HG02610 (cell line): Measurements from ENCODE around the gene MT3.

Source experiments
- ATAC-seq: cut with Tn5 transposase; IDR thresholded peaks from one replicate; pipeline ENCODE4 v1.9.1; 2021; ENCODE audit warnings: mild to moderate bottlenecking, moderate library complexity; ENCODE audit not compliant: unreplicated experiment

Gene MT3

DNA sequence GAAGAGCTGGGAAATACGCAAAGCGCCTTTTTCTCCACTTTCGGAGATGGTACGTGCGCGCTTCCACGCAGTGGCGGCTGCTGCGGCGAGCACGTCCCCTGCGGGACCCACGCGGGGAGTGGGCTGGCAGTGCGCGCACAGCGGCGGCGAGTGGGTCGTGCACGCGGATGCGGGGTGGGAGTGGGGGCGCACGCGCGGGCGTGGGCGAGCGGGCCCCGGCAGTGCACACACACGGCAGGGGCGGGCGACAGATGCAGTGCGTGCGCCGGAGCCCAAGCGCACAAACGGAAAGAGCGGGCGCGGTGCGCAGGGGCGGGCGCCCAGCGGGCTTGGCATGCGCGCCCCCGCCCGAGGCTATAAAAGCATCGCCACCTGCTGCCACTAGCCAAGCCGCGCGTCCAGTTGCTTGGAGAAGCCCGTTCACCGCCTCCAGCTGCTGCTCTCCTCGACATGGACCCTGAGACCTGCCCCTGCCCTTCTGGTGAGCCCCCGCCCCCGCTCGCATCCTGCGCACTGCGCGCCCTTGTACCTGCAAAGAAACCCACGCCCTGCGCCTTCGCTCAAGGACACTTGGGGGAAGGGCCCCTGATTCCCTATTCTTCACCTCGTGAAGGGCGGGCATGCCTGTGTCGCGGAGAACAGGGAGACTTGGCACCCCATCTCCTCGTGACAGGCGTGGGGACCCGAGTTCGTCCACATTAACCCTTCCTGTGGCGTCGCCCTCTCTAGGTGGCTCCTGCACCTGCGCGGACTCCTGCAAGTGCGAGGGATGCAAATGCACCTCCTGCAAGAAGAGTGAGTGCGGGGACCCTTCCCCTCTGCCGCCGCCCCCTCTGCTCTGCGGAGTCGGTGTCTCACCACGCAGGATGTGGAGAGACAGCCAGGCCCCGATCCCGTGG, at the start of gene MT3:
MT3 (plus strand) TSS at position 388 of the 899 bp plus-strand sequence; CDS start at position 451, 63 bp downstream.
- no peak for ATAC-seq

DNA sequence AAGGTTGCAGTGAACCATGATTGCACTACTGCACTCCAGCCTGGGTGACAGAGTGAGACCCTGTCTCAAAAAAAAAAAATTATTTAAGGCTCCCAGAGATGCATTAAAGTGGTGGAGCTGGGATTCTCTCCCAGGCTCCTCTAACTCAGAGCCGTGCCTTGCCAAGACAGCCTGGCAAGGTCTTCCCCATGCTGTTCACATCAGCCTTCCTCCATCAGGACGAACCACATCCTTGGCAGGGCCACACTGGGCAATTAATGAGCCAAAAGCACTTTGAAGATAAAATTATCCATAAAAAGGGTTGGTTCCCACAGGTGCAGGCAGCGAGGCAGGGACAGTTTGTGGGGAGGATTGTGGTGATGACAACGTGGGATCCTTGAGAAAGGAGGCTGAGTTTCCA, 49.7 kb upstream of the MT3 start:
- ATAC-seq: no peak

DNA sequence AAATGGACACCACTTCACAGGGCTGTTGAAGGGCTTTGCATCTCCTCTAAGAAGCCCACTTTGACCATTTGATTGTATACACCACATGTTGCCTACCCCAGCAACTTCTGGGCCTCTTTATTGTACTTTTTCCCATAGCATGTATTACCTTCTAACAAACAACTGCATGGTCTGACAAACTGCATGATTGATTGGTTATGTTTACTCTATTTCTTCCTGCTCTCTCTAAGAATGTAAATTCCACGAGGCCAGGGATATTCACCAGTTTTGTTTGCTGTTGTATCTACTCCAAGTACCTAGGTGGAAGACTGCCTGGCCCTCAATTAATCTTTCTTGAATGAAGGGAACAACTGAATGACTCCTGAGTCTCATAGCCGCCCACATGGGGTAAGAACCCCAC, 47.3 kb upstream of the MT3 start:
- ATAC-seq: no peak

DNA sequence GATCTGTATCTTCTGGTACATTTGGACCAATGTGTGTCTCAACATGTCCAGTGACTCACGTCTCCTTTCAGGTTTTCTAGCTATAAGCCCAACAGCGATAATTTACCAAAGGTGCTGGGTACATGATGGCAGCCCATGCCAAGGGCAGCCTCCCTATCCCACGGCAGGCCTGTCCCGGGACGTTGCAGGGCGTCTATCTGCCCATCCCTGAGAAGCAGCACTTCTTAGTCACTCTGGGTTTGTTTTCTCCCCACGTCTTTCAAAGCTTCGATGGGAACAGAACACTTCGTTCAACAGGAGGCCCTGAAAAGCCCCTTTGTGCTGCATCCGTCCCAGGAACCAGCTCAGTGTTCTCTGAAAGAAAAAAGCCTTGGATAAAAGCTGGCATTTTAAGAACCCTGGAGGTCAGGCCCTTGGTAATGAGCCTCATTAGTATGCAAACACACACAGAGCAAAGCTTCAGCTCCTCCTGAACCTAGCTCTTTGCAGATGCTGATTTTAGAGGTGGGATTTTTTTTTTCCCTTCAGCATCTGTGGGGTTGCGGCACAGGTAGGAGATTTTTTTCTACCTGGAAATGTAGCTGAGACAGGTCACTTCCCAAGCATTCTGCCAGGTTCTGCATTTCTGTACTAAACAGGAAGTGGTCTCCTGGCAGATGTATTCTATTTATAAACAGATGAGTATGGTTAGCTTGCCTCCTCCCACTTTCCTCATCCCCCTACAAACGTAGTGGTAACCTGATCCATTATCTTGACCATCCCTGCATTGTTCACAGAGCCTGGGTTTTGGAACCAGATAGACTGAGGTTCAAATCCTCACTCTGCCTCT, 42.0 kb upstream of the MT3 start:
- ATAC-seq: no peak

DNA sequence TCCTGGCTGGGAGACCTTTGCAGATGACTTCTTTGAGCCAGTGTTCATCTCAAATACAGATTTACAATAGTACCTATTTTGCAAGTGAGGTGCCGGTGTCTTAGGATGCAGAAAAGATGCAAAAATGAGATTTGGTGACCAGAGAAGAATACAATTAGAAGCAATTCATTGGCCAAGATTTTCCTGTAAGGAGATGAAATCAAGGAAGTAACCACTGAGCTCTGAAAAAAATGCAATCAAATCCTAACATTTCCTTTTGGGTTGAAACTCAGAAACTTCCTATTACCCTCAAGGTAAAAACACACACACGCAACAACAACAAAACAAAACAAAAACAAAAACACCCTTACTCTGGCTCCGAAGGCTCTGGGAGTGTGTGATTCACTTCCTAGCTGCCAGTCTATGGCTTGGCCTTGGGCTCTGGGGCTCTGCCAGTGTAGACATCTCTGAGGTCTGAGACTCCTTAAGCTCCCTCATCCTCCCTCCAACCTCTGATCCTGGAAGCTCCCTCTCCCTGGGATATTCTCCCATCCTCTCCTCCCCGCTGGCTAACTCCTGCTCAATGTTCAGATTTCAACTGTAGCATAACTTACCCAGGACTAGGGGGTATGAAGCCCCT, 41.3 kb upstream of the MT3 start:
- no peak for ATAC-seq

DNA sequence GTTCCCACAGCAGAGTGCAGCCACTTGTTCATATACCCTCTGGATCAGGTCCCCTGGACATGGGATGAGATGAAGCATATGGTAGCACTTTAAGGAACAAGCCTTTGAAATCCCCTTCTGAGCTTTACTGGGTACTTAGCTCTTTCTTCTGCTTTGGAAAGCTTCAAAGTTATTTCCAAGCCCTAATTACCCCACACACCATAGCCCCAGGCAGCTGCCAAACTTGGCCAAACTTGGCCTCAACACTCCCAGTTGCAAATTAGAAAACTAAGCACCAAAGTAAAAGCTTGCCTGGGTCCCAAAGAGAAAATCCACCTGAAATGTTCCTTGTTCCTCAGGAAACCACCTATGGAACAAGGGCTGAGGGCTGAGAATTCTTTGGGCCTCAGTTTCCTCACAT, 40.2 kb upstream of the MT3 start:
- ATAC-seq: no peak

DNA sequence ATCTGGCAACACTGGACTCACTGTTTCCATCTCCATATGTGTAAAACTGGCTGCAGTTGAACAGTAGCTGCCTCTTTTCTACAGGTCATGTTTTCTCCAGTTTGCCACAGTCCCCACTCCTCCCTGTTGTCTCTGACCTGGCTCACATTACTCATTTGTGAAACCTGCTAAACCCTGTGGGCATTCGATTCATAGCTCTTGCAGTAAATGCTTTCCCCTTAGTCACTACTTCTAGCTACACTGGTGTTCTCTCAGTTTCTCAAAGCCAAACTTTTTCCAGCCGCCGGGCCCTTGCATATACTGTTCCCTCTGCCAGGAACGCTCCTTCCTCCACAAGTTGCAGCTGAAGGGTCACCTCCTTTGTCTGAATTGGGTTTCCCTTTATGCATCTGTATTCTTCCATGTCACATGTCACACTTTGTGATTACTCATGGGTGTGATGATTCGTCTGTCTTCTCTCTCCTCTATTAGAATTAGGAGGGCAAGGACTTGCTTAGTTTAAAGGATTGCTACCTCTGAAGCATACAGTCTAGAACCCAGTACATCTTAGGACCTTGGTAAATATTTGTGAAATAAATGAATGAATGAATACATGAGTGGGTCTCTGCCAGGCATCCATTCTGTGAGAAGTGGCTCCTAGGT, 39.5 kb upstream of the MT3 start:
- ATAC-seq: no peak

DNA sequence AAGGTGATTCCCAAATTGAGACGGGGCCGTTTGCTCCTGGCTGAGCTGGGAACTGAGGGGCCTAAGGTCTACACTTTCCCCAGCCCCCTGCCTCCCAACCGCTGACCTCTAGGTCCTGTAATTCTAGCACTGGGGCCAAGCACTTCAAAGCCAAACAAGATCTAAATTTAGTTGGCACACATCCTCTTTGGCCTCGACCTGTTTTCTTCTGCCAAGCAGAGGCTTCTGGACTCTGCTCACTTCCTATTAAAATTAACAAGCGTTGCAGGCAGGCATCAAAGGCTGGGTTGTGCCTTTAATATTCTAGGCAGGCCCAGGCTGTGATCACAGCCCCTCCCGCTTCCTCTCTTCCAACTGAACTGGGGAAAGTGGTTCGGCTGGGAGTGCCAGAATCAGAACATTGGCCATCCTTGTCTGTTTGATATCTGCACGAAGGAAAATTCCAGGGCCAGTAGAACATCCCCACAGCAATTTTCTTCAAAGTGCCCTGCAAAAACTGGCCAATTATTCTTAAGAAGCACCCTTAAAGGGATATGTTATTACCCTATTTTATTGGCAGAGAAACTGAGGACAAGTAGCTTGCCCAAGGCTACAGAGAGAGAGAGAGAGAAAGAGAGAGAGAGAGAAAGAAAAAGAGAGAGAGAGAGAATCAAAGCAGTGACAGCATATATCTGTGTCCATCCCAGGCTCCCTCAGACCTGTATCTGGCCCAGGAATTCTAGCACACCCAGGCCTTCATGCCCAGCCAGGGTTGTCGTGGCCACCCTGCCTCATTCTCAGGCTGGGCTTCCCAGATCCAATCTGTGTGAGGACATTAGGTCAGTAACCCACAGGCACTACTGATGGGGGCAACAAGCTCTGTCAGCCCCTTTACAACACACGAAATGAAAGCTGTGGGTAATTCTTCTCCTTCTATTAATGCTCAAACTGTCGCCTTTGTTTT, 37.3 kb upstream of the MT3 start:
- ATAC-seq: no peak

DNA sequence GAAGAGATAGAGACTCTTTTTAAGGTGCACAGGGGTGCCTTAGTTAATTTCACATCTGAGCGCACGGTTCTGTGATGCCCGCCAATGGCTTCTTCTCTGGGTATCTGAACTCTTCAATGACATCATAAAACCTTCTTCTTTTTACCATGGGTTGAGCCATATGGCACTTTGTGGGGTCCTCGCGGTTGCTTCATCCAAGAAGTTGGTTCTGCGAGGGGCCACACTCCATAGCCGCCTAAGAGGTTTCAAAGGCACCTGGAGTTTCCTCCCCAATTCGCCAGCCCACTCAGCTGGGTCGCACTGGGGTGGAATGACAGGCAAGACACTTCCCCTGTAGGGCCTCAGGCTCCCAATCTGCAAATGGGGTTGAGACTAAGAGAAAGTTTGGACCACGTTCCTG, 34.9 kb upstream of the MT3 start:
- ATAC-seq: no peak

DNA sequence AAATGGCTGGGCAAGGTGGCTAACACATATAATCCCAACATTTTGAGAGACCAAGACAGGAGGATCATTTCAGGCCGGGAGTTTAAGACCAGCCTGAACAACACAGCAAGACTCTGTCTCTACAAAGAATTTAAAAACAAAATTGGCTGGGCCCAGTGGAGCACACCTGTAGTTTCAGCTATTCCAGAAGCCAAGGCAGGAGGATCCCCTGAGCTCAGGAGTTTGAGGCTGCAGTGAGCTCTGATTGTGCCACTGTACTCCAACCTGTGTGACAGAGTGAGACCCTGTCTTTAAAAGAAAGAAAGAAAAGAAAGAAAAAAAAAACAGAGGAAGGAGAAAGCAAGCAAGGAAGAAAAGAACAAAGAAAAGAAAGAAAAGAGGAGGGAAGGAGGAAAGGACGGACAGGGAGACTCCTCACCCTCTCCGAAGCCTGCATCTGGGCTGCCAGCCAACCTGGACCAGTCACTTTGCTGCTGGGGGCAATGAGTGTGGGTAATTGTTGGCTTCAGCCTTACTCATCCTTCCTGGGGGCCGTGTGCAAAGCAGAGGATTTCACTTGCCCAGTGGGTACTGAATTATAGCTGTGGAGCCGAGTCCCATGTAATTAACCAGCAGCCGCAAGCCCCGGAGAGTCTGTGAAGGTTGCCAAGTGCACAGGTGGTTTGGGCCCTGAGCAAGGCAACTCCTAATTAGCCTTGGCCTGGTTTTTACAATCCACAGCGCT, 31.1 kb upstream of the MT3 start:
- no peak for ATAC-seq

DNA sequence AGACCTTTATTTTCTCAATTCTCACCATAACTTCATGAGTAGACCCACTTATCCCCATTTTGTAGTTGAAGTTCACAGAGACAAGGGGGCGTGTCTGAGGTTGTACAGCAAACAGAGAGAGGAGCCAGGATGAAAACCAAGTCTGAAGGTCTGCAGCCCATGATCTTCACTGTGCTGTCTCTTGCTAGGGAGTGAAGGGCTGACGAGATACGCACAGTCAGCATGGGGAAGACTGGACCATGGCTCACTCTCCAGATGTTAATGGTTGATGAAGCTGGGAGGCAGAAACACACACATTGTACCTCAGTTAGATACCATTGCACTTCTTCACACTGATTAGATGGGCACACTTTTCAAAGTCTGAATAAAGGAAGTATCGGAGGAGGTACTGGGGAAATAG, 30.2 kb upstream of the MT3 start:
- ATAC-seq: no peak

DNA sequence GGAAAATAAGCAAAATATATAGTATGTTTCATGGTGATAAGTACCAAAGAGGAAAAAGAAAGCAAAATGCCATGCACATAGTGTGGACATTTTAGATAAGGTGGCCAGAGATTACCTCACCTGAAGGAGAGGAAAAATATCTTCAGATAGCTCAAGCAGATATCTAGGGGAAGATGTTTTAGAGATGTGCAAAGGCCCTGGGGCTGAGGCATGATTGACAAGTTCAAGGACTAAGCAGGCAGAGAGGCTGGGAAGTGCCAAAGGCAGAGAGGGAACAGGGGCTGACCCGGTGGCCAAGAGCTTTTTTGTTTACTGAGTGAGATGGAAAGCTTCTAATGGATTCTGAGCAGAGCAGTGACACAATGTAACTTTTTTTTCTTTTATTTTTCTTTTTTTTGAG, 28.9 kb upstream of the MT3 start:
- no peak for ATAC-seq

DNA sequence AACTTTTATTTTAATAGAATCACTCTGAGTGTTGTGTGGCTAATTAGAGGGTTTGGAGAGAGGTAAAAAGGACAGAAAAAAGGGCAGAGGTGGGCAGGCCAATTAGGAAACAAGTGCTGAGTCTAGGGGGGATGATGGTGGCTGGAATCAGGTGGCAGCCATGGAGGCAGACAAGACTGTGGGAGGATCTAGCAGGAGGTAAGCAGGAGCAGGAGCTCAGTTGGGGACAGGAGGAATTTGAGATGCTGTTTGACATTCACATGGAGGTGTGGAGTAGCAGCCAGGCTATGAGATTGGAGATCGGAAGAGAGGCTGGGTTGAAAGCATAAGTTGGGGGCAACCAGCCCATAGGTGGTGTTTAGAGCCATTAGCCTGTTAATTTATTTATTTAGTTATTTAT, 28.2 kb upstream of the MT3 start:
- no peak for ATAC-seq

DNA sequence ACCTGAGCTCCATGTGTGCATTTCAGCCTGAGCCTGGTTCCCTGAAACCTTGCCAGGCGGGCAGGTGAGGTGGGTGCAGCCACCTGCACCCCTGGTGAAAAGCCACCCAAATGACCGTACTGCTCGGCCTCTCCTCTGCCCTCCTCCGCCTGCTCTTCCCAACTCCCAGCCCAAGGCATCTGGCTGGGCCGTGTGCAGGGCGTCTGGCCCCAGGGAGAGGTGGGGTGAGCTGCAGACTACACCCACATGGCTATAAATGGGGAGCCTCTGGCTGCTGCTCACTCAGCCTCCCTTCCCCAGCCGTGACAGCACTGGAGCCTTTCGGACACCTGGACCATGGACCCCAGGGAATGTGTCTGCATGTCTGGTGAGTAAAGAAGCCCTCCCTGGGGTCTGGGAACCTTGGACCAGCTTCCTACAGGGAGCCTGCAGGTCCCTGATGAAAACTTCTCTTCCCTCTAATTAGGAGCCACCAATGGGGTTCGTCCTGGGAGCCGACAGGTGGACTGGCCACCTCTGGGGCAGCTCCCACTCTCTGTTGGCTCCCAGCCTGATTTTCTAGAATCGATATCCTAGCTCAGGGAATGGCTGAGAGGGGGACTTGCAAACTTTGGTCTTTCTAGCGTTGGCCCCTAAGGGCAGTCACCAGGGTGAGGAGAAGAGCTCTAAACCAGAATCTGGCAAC, 24.4 kb upstream of the MT3 start, which contains the start of gene MT4:
MT4 (plus strand) TSS at position 281 of the 685 bp plus-strand sequence; CDS start at position 337, 56 bp downstream.
- no peak for ATAC-seq

DNA sequence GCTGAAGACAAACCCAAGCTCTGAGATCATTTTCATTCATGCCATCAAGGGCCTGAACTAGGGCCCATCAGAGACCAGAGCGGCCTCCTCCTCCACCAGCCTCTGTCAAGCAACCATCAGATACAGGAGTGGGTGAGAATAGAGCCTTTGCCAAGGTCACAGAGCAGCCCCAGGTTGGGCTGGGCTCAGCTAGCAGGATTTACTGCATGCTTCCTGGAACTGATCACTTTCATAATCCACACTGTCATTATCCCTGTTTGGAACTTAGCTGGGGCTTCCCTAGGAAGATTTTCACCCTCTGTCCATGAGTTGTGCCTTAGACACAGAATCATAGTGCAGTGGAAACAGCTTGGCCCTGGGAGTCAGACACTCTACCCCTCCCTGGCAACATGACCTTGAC, 19.4 kb upstream of the MT3 start:
- no peak for ATAC-seq

DNA sequence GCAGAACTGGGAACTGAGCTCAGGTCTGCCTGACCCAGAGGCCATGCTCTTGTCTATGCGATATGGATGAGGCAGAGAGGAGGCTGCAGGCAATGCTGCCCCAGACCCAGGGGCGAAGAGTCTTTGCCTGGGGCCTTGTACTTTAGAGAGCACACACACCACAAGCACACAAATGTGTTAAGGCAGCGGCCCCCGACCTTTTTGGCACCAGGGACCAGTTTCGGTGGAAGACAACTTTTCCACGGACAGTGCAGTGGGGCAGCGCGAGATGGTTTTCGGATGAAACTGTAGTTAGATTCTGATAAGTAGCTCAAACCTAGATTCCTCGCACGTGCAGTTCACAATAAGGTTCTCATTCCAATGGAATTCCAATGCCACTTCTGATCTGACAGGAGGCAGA, 17.8 kb upstream of the MT3 start:
- no peak for ATAC-seq

DNA sequence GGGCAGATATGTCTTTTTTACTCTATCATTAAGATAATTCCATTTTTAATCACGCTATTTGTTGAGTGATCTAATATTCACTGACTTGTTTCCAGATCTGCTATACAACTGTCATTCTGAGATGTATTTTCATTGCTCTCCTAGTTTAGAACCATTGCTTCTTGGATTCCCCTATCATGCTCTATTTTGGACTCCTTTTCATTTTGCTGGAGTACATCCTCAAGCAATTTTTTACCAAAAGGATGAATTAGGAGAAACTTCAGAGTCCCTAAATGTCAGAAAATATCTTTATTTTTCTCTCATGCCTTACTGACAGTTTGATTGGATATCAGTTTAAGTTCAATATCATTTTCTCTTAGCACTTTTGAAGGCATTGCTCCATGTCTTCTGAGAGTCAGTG, 14.7 kb upstream of the MT3 start:
- no peak for ATAC-seq

DNA sequence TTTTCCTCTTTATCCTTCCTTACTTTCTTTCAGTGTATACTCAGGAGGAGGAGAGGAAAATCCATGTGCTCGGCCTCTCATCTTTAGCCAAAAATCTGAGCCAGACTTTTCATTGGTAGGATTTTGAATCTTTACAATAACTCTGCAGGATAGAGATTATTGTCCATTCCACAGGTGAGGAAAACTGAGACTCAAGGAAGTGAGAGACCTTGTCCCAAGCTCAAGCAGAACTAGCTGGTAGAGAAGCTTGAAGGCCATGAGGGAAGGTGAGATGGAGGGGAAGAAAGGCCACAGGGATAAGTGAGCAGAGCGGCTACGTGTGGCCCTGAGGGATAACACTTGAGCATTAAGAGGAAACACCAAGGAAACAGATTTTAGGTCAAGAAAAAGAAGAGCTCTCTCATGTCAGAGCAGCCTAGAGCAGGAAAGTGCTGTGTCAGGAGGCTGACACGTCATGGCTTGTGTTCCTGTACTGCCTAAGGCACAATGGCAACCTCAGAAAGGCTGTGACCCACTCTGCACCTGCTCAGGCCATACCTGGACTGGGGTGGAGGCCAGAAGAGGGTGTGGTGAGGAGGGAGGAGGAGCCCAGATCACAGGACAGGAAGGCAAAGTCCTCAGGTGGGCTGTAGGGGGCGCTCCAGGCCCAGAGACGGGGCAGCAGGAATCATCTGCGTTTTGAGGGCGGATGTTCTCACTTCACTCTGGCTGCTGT, 12.6 kb upstream of the MT3 start:
- no peak for ATAC-seq
